ENCODE results near the gene UPK1B.

- TF ChIP-seq CTCF (IDR thresholded peaks at IDR 0.05; ENCODE audit: extremely low read depth in 1 of 2, insufficient read depth in 1 of 2, low read depth in 1 of 2, low read length in 2 of 2) (no peak), POLR2A (IDR thresholded peaks at IDR 0.05; ENCODE audit: low read depth, low read length) (no peak), EZH2 (IDR thresholded peaks at IDR 0.05; ENCODE audit: borderline replicate concordance, low read depth, low read length, severe bottlenecking) (no peak), GATA2 (IDR thresholded peaks at IDR 0.05; ENCODE audit: insufficient read depth, insufficient read length, low read depth, low read length) (no peak)
Measured at GRCh38 chr3:119176778-119177177, 3.4 kb downstream of the UPK1B start.
